Measurements from ENCODE around the gene GARNL3.
A peak's percentile ranks its signal among the peaks of the same experiment; 100 is the strongest.

The GARNL3 gene

GRCh38 chr9:127405344-127406125 lies 141.0 kb downstream of the GARNL3 start:
- DNase-seq (ENCODE audit: low read depth), result no peak

- no peak for DNase-seq (ENCODE audit: low read depth)
Measured at GRCh38 chr9:127406799-127407491, 142.4 kb downstream of the GARNL3 start.

- no peak for DNase-seq (ENCODE audit: low read depth)
Measured at GRCh38 chr9:127407492-127407843, 142.9 kb downstream of the GARNL3 start.

GRCh38 chr9:127411122-127411521 lies 146.5 kb downstream of the GARNL3 start:
- no peak for DNase-seq (ENCODE audit: low read depth)

GRCh38 chr9:127415141-127415540 lies 150.6 kb downstream of the GARNL3 start:
- DNase-seq (ENCODE audit: low read depth), result no peak

- DNase-seq (ENCODE audit: low read depth), result no peak
Measured at GRCh38 chr9:127415657-127416056, 151.1 kb downstream of the GARNL3 start.

GRCh38 chr9:127417131-127418036 lies 152.8 kb downstream of the GARNL3 start:
- DNase-seq (ENCODE audit: low read depth), result no peak

- DNase-seq (ENCODE audit: low read depth), result no peak
Measured at GRCh38 chr9:127418037-127418471, 153.5 kb downstream of the GARNL3 start.

GRCh38 chr9:127419348-127419747 lies 154.8 kb downstream of the GARNL3 start:
- DNase-seq (ENCODE audit: low read depth), result no peak

GRCh38 chr9:127421057-127421456 lies 156.5 kb downstream of the GARNL3 start:
- no peak for DNase-seq (ENCODE audit: low read depth)

- no peak for DNase-seq (ENCODE audit: low read depth)
Measured at GRCh38 chr9:127422133-127422782, 157.7 kb downstream of the GARNL3 start.

GRCh38 chr9:127422787-127423186 lies 158.2 kb downstream of the GARNL3 start:
- no peak for DNase-seq (ENCODE audit: low read depth)

GRCh38 chr9:127423476-127423933 lies 158.9 kb downstream of the GARNL3 start:
- DNase-seq (ENCODE audit: low read depth), result no peak

GRCh38 chr9:127423934-127424675 lies 159.5 kb downstream of the GARNL3 start, which contains the start of gene ZNF79:
Gene ZNF79 (plus strand): TSS chr9:127424382. CDS start chr9:127424788, 406 bp downstream.
- peak; percentile 87 for DNase-seq (ENCODE audit: low read depth)

GRCh38 chr9:127424676-127424999 lies 160.1 kb downstream of the GARNL3 start:
- no peak for DNase-seq (ENCODE audit: low read depth)

GRCh38 chr9:127426756-127427155 lies 162.2 kb downstream of the GARNL3 start:
- no peak for DNase-seq (ENCODE audit: low read depth)

GRCh38 chr9:127428348-127428747 lies 163.8 kb downstream of the GARNL3 start:
- DNase-seq (ENCODE audit: low read depth), result no peak

- DNase-seq (ENCODE audit: low read depth), result no peak
Measured at GRCh38 chr9:127430415-127430814, 165.8 kb downstream of the GARNL3 start.

- no peak for DNase-seq (ENCODE audit: low read depth)
Measured at GRCh38 chr9:127437497-127438264, 173.1 kb downstream of the GARNL3 start.

- no peak for DNase-seq (ENCODE audit: low read depth)
Measured at GRCh38 chr9:127438394-127438793, 173.8 kb downstream of the GARNL3 start.
